Measurements from ENCODE around the gene CRB2.
"Not testable (repeated sequence)": the region's sequence is repeated elsewhere in the genome, so short reads cannot be mapped to it uniquely, and the experiment has no call there.

The CRB2 gene

DNA sequence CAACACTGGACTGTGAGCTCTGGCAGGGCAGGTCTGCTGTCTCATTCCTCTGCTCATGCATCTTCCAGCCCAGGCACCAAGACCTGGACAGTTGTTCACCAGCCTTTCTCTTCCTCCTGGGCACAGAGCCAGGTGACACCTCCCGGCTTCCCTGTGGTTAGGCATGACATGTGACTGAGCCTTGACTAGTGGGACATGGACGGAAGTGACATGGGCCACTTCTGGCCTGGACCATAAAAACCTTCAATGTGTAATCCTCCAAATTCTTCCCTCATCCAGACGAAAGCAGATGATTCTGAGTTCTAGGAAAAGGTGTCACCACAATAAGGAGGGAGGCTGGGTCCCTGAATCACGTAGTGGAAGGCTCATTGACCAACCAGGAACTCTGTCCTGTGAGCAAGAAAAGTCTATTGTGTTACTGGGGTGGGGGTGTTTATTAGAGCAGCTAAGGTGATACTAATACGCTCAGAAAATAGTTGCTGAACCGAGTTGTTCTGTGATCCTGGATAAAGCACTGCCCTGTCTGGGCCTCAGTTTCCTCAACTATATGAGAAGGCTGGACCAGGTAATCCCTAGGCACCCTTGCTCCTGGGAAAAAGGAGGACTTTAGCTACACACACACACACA, 26.6 kb upstream of the CRB2 start:
- no peak for DNase-seq

DNA sequence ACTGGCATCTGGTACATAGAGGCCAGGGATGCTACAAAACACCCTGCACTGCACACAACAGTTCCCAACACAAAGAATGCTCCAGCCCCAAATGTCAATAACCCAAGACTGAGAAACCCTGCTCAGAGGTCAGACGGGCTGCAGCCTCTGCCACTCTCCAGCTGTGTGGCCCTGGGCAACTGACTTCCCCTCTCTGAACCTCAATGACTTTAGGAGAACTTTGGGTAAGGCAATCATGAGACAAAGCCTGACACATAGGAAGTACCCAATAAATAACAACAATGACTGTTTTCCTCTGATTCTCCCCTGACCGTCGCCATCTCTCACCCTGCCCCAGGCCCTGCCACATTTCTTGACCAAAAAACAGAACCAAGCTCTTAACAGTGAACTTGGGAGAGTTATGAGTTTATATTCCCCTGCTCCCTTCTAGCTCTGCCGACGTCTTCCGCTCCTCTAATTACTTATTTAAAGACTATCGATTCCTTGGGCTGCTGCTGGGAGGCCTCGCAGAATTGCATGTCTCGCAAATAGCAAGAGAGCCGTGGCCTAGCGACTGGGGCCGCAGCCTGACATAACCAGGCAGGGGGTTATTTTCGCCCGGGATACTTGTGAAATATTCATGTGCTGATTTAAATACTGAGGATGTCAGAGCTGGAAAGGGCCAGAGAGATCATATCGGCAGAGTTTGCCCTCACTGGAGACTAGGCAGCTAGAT, 24.5 kb upstream of the CRB2 start:
- DNase-seq = no peak

DNA sequence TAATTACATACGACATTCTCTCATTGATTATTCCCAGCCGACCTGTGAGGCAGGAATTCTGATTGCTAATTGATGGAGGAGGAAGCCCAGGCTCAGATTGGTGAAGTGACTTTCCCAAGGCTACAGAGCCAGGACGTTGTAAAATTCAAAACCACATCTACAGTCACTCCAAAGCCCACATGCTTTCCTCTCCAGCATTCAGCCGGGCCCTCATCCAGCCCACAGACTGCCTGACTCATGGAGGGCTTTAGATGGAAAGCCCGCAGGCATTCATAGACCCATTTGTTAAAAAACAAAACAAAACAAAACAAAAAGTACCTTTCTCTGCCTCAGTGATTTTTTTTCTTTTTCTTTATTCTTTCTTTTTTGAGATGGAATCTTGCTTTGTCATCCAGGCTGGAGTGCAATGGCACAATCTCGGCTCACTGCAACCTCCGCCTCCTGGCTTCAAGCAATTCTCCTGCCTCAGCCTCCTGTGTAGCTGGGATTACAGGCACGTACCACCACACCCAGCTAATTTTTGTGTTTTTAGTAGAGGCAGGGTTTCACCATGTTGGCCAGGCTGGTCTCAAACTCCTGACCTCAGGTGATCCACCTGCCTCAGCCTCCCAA, 22.8 kb upstream of the CRB2 start:
- not testable (repeated sequence) for DNase-seq

DNA sequence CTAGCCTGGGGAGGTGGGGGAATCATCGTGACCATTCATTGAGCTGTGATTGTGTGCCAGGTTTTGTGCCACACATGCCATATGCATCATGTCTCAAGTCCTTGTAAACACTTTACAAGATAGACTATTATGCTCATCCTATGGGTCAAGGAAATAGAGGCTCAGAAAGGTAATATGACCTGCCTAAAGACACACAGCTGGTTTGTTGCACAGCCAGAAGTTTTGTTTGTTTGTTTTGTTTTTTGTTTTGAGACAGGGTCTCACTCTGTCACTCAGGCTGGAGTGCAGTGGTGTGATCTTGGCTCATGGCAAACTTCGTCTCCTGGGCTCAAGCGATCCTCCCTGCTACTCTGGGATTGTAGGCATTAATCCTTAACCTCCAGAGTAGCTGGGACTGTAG, 21.4 kb upstream of the CRB2 start:
- no peak for DNase-seq

DNA sequence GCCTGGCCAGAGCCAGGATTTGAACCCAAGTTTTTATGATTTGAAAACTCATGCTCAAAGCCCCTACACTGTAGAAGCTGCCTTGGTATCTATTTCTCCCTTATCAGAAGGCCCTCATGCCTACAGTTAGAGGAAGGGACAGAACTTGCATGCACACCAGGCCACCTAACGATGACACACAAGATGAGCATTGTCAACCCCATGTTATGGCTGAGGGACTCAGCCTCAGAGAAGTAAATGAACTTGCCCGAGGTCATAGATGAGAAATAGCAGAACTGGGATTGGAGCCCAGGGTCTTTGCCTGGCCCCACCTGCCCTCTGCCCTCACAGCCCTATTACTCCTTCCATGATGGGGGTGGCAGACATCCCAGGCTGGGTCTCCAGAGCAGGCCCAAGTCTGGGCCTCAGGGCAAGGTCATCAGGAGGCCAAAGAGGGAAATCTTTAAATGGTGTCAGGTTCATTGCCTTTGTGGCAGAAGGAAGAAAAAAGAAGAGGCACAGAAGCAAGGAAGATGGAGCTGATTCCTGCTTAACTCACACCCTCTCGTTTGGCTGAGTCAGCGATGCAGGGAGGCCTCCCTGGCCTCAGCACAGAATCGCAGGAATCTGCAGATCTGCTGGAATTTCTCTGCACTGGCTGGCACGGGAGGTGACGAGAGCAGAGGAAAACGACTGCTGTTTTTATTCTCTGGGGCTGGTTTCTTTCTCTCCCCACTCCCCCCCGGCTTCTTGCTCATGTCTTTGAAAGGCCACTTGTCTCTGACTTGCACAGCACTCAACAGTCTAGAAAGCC, 20.6 kb upstream of the CRB2 start:
- no peak for DNase-seq

DNA sequence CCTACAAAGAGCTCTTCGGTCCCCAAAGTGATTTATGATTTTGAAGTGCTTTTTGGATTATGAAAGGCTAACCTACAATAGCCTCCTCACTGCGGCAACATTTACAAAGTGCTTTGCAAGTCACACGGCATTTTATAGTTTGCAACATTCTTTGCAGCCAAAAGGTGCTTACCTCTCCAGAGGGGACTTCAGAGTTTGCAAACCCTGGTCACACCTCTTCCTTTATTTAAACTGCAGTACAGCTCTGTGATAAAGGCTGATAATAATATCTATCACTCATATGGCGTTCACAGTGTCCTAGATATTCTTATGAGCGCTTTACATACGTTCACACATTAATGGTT, 20.0 kb upstream of the CRB2 start:
- DNase-seq = no peak

DNA sequence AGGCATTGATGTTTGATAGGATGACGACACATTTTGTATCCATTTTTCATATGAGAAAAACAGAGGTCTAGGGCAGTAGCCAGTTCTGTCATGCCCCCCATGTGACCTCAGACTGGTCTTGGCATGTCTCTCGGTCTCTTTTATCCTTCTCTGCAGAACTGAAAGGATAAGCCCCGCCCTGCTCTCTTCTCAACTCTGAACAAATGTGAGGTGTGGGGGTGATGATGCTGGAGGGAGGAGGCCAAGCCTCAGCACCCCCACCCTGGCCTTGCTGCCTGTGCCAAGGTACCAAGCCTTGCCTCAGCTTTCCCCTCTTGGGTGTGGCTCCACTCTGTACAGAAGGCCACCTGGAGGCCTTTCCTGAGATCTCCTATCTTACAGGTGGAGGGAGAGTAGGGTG, 19.5 kb upstream of the CRB2 start:
- no peak for DNase-seq

DNA sequence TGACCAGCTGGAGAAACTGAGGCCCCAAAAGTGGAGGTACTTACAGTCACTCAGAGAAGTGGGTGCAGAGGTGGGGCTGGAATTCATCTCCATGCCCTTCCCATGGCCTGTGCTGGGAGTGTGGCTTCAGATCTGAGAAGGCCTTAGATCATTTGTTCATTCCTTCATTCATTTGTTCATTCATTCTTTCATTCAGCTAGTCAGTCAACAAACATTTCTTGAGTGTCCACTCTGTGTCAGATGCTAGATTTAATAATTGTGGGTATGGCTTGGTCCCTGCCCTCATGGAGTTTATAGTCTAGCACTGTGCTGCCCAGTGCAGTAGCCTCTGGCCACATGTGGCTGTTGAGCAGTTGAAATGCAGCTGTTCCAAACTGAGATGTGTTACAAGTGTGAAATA, 19.0 kb upstream of the CRB2 start:
- no peak for DNase-seq

DNA sequence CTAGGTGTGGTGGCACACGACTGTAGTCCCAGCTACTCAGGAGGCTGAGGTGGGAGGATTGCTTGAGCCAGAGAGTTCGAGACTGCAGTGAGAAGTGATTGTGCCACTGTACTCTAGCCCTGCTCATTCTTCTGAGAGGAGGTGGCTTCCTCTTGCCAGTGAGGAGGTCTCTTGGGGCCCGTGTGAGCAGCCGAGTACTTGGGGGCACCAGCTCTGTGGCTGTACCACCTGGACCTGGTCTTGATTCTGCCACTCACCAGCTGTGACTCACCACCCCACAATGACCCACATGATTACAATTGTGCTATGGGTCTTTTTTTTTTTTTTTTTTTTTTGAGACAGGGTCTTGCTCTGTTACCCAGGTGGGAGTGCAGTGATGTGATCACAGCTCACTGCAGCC, 18.0 kb upstream of the CRB2 start:
- DNase-seq = no peak

DNA sequence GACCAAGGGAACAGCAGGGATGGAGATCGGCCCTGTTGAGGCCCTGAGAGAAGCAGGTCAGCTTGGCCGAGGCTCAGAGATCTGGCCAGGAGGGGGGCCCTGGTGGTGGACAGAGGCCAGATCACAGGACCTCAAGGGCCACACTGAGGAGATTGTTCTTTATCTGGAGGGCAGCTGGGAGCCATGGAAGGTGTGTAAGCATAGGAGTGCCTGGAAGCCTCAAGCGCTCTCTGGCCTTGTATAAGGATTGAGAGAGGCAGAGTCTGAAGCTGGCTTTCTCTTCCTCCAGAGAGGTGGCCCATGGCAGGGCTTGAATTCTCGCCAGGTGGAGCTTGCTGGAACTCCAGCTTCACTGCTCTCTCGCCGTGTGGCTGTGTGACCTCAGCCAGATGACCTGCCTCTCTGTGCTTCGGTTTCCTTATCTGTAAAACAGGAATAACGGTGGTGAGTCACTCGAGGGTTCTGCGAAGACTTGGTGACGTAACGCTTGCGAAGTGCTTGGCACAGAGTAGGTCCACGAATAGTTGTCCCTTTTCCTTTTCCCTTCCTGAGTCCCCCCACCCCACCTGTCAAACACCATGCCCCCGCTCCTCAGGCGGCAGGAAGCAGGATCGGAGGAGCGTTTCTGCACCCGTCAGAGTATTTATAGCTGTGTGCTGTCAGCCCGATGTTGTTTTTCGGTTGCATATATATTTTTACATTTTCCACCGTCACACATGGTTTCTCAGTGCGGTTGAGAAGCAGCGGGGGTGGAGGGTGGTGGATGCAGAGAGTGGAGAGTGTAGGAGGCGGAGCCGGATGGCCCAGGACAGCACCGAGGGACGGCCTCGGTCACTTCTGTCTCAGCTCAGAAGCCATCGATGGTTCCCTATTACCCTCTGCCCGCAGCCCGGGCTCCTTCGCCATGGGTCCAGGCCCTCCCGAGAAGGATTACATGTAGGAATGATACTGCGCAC, 17.0 kb upstream of the CRB2 start:
- peak; percentile 56 to 60 for DNase-seq

DNA sequence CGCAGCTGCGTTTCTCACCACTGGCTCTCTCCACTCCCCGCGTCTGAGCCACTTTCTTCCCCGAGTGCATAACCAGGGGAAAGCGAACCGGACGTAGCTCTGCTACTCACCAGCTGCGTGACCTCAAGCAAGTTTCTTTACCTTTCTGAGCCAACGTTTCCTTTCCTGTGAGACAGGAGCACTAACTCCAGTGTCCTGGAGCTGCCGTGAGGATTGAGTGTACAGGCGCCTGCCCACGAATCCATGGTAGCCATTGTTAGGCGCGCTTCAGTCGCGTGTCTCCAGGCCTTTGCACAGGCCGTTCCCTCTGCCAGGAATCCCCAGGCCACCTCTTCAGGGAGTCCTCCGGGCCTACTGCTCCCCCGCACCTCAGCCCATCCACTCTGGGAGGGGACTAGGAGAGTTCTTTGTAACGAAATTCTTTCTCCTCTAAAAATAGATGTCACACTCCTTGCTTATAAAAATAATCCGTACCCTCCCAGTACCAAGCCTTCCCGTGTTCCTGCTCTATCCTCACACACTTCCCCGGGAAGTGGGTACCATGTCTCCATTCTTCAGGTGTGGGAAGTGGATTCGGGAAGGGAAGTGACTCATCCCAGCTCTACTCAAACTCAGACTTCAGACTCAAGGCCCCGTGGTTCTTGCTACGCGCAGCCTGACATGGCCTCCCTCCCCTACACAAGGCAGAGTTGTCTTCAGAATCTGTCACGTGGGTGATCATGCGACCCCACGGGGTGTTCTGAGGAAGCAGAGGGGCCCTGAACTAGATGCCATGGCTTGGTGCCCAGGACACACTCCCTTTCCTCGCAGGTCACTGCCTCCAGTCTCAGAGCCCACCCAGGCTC, 16.1 kb upstream of the CRB2 start:
- no peak for DNase-seq

DNA sequence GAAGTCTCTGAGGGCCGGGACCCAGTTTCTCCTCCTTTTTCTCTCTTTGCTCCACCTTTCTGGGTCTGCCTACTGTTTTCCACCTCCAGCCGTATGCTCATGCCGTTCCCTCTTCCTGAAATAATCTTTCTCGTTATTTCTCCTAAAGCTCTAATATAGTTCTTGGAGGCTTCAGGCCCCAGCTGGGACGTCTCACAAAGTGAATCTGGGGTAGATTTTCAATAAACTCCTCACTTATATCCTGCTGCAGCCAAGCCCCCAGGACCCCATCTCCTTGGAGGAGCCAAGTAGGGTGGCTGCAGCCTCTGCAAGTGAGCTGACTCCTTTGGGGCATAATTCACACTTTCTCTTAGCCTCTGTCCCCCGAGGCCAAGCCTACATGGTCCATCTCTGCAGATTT, 14.2 kb upstream of the CRB2 start:
- DNase-seq = no peak

DNA sequence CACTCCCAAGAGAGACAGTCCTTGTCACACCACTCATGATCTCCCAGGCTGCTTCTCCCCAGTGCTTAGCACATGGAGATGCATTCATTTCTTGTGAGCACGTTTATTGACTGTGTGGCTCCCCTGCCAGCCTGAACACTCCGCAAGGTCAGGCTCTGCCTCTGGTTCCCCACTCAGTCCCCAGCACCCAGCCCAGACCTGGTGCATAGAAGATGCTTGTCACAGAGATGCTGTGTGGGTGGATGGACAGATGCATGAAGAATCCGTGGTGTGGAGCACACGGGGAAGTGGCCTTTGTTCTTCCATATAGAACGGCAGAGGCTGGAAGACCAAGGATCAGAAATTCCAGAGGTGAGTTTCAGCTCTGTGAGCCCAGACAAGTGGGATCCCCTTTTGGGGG, 13.8 kb upstream of the CRB2 start:
- no peak for DNase-seq

DNA sequence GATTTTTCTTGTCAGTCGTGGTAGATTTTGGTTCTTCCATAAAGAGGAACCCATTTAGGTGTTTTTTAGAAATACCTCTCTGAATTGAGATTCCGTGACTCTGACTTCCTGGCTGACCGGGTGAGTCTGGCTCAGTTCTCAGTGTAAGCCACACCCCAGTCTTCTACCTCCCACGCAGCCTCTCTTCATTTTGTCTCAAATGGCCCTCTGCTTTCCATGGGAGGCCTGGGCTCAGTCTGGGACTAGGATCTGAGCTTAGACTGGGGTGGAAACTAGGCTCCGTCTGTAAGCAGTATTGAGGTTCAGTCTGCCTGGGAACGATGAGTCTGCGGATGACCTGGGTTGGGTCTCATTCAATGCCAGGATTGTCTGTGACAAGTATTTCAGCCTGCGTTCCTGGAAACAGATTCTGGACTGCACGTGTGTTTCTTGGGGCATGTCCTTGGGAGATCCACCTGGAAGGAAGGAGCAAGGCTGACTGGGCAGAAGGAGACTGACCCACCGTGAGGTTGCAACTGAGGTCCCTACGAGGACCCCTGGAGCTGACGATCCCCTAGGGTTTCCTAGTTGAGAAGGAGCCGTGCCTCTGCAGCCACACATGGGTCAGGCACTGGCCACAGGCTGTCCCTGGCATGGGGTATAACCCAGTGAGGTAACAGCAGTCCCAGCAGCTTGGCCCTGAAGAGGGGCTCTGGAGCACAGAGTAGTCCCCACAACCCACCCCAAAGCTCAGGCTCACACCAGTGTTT, 12.4 kb upstream of the CRB2 start:
- no peak for DNase-seq

DNA sequence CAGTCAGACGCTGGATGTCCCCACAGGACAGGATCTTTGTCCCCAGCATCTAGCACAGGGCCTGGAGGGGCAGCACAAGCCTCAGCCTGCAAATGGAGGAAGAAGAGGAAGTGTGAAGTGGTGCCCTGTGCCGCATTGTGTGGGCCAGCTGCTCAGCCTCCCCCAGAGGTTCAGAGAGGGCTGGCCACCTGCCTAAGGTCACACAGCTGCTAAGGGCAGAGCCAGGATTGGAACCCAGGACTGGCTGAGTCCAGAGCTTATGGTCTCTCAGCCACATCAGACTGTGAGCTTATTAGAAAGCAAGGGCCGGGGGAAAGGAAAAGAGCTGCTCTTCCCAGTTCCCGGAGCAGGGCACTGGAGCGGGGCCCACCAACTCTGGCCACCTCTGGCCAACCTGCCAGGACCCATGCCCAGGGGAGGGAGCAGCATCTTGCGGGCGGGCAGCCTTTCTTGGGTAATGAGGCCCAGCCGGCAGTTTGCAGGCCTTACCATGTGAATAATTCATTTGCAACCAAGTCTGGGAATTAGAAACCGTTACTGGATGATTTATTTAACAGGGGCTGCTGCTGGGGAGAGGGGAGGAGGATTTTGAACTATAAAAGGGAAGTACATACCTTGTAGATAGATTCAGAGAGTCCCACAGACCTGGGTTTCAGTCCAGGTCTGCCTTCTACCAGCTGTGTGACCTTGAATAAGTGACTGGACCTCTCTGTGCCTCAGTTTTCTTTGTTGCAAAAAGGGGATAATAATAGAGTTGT, 11.6 kb upstream of the CRB2 start:
- no peak for DNase-seq

DNA sequence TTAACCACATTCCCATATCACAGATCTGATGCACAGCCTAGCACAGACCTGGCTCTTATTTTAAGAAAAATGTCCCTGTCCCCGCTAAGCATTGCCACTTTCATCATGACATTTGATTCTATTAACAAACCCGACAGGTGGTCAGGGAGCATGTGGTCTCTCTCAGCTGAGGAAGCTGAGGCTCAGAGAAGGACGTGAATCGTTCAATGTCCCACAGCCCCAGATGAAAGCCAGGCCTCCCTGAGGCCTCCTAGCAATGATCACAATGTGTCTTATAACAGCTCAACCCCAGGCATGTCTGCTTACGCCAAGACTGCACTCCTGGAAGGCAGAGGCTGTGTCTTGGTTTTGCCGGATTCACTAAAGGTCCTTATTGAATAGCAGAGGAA, 10.4 kb upstream of the CRB2 start:
- no peak for DNase-seq

DNA sequence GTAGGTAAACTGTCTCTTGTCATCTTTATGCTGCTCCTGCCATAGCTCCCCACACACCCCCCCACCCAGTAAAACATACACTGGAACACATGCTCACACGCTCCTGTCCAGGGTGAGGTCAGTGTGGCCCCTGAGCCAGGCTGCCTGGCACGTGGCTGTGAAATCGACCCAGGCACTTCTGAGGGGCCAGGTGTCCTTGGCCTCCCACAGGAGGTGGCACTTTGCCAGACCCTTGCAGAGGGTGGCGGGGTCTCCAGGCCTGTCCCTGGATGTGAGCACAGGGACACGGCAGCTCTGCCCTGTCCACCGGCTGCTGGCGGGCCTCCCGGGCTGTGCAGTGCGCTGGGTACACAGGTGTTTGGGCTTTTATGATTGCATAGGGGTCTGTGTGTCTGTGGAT, 10.0 kb upstream of the CRB2 start:
- DNase-seq = no peak

DNA sequence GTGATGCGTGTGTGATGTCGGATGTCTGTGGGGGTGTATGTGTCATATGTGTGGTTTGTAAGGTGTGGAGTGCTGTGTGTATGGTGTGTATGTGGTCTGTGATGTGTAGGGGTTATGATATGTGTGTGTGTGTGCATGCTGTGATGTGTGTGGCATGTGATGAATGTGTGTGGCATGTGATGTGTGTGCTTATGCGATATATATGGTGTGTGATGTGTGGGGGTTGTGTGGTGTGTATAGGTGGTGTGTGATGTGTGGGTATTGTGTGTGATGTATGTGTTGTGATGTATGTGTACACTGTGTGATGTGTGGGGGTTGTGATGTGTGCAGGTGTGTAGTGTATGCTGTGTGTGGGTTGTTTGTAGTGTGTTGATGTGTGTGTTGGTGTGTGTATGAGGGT, 9.2 kb upstream of the CRB2 start:
- DNase-seq = no peak

DNA sequence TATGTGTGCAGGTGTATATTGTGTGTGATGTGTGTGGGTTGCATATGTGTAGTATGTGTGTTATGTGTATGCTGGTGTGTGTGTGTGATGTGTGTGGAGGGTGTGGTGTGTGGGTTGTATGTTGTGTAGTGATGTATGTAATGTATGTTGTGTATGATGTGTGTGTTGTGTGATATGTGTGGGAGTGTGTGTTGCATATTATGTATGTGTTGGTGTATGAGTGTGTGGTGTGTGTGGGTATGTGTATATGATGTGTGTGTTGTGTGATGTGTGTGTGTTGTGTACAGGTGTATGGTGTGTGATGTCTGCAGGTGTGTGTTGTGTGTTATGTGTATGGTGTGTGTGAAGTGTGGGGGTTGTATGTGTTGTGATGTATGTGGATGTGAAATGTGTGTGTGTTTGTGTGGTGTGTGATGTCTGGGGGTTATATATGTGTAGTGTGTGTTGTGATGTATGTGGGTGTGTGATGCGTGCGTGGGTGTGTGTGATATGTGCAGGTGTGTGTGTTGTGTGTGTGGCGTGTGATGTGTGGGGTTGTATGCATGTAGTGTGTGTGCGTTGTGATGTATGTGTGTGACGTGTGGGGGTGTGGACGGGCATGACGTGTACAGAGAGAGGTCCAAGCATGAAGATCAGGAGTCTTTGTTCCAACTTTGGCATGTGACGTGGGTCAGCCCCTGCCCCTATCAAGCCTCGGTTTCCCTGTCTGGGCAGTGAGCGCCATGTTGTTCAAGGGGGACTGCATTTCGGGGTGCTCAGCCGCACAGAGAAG, 8.5 kb upstream of the CRB2 start:
- DNase-seq = no peak
